Right cardiac atrium (tissue), 5 donors: ENCODE measurements around the gene CMIP. TPM values are rescaled to one million over a fixed set of nuclear protein-coding genes. Genes with fewer than 3 reads are reported as not detected.

Experiments used
- ATAC-seq, 2 donors: fragments of 200-7000 bp; cut with Tn5 transposase; one replicate each; pipeline versions ENCODE4 v1.8.0 to v1.9.1; 2020; ENCODE audit warnings: moderate library complexity in 2 of 2, mild to moderate bottlenecking in 1 of 2
- DNase-seq, 3 donors: peaks; one replicate each; pipeline ENCODE4 v3.0.0-alpha.2; 2020
- H3K27ac ChIP-seq: one replicate; pipeline ENCODE4 v1.5.1; 2013; ENCODE audit warnings: mild to moderate bottlenecking, low read length, control low read depth, moderate library complexity
- H3K27me3 ChIP-seq: one replicate; pipeline ENCODE4 v1.6.1; 2013; ENCODE audit not compliant: control insufficient read depth, insufficient read depth
- H3K4me1 ChIP-seq: one replicate; pipeline ENCODE4 v1.6.1; 2013; ENCODE audit warnings: low read length; ENCODE audit not compliant: control insufficient read depth, insufficient read depth
- H3K4me3 ChIP-seq: one replicate; pipeline ENCODE4 v1.5.1; 2013; ENCODE audit warnings: low read length, control low read depth
- H3K9me3 ChIP-seq: one replicate; pipeline ENCODE4 v1.6.1; 2013; ENCODE audit warnings: low read length; ENCODE audit not compliant: control insufficient read depth
- WGBS: extraction: QIAGEN DNeasy Blood & Tissue Kit; methylation state at CpG from one replicate; pipeline ENCODE4 v1.1.7; 2013; 5-methylcytosine and 5-hydroxymethylcytosine counted together
- intact Hi-C, 4 donors: fragments of 100-400 bp; cut with DNase I; formaldehyde crosslinking; loops; one replicate each; pipeline versions ENCODE4 v1.11.0 to v1.14.0; 2022 to 2023
- polyA plus RNA-seq: library from polyadenylated mRNA; stranded (reverse); fragments of 200-250 nt; gene quantifications from one replicate; pipeline ENCODE4 v1.2.3, GENCODE V29; 2013
- total RNA-seq, 4 donors: library from RNA; stranded (reverse); fragmentation: NEBNext Ultra II Directional; extraction: Animal tissue kit (Norgen Biotek cat#: 25700); gene quantifications; one replicate each; pipeline ENCODE4 v1.2.1, GENCODE V29; 2021
- donor health status: healthy with polysubstance abuse.
- donor health status: DM: no; HTN: yes; CAD: no.
- donor health status: DM: no; HTN: no; CAD: no.
- donor health status: DM: no; HTN: yes; CAD: no; lungs with severe emphysema.
- donor health status: DM: yes; HTN: yes; CAD: no.

Gene CMIP
- total and polyA plus RNA-seq, 5 donors = 9.0 to 29.0 (median 19.2) TPM

DNA sequence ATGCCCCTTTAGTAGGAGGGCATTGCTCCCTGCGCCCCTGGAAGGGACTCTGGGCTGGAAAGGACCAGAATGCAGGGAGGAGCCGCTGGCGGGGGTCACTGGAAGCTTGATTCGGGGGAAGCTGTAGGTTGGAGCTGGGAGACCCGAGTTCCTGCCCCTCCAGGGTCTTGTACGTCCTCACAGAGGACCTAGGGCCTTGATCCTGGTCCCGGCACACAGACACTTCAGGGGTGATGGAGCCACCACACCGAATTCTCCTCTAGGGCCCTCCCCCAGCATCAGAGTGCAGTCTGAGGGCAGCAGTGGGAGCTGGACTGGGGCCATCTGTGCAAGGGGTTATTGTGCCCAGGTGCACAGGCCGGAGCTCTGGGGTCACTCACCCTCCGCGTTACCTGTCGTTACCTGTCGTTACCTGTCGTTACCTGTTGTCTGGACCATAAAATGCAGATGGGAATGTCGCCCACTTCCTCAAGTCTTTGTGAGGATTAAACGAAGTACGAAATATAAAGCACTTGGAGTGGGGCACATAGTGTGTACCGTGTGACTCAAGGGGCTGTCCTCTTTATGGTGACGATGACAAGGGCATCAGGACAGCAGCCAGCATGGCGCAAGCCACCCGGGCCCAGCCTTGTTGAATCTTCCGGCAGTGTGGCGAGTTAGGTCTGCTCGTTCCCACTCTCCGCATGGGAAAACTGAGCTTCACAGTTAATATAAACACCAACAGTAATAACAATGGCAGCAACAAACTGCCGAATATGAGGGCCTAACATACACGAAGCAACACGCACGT is 48.6 kb downstream of the CMIP start:
- 81% methylated on average over 29 of the region's 29 CpGs for WGBS
- DNase-seq (peak in 1 of 3 donors; percentile 35), ATAC-seq (no peak)
- Histone ChIP-seq H3K27ac (peak overlapping the region; percentile 37), H3K9me3 (no peaks in the 10 kb centered on the region), H3K4me1 (peaks cover 16% of the 10 kb centered on the region), H3K4me3 (no peak overlapping the region), H3K27me3 (no peaks in the 10 kb centered on the region)
- intact Hi-C loops = no loop called here

DNA sequence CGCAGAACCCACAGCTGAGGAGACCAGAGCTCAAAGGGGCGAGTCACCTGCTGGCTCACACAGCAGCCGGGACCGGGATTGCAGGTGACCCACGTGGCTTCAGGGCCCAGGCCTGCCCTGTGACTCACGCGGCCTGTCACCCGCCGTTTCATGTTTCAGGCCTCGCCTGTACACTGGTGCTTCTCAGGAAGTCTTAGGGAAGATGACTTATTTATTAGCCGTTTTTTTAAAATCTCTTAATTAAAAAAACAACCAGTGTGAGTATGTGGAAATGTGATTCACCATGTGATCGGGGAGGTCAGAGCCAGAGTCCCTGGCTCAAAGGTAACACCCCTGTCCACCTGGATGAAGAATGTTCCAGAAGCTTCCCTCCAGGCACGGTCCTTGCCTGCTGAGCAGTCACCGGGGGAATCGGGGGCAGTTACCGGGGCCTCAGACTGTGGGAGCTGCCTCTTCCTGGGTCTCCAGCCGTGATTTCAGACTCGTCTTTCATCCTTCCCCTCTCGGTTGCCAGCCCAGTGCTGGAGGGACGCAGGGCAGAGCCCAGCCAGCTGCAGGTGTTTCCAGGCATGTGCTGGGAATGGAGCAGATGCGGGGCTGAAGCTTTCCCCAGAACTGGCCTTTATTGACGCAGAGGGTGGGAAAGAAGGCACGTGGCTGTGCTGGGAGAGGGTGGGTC is 49.3 kb downstream of the CMIP start:
- Histone ChIP-seq H3K4me3 (no peak overlapping the region), H3K9me3 (no peaks in the 10 kb centered on the region), H3K27ac (peak overlapping the region; percentile 37), H3K4me1 (peaks cover 16% of the 10 kb centered on the region), H3K27me3 (no peaks in the 10 kb centered on the region)
- DNase-seq (peak in 2 of 3 donors; percentile 57 to 69), ATAC-seq (peak in 1 of 2 donors; percentile 69)
- WGBS = 74% methylated on average over 23 of the region's 23 CpGs
- intact Hi-C loops = no loop called here

DNA sequence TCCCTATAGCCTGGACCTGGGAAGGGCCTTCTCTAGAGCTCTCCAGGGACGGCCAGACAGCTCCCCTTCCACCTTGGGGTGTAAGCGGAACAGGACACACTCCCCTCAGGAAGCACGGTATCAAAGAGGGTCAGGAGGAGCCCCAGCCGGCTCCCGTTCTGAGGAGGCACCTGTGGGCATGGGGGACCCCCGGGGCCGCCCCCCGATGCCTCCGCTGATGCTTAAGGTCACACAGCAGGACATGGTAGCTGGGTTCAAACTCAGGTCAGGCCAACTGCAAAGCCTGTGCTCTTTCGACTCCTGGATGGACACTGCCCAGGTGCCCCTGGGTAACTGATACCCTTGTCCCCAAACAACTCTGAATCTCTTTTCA is 49.8 kb downstream of the CMIP start:
- Histone ChIP-seq H3K9me3 (no peaks in the 10 kb centered on the region), H3K27ac (peak overlapping the region; percentile 5), H3K4me3 (no peak overlapping the region), H3K27me3 (no peaks in the 10 kb centered on the region), H3K4me1 (peaks cover 14% of the 10 kb centered on the region)
- intact Hi-C loops = no loop called here
- peak in 1 of 2 donors; percentile 2 for ATAC-seq
- WGBS = 77% methylated on average over 10 of the region's 10 CpGs
- peak in 2 of 3 donors; percentile 32 to 35 for DNase-seq

DNA sequence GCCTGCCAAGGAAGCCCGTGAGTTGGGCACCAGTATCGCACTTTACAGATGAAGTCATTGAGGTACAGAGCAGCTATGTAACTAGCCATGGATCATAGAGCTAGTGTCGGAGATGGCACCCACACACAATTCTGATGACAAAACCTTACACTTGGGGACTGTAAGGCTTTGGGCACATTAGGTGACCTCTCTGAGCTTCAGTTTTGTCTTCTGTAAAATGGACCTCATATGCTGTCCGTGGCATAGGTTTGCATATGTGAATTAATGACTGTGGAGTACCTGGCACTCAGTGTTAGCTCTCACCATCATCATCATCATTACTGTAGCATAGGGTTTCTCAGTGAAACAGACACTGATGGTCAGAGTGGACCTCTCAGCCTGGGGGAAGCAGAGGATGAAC is 50.3 kb downstream of the CMIP start:
- Histone ChIP-seq H3K27ac (peak overlapping the region; percentile 44), H3K4me3 (no peak overlapping the region), H3K27me3 (no peaks in the 10 kb centered on the region), H3K9me3 (no peaks in the 10 kb centered on the region), H3K4me1 (peaks cover 13% of the 10 kb centered on the region)
- no peak for DNase-seq
- 87% methylated on average over 4 of the region's 4 CpGs for WGBS
- intact Hi-C loops = no loop called here
- ATAC-seq = no peak

DNA sequence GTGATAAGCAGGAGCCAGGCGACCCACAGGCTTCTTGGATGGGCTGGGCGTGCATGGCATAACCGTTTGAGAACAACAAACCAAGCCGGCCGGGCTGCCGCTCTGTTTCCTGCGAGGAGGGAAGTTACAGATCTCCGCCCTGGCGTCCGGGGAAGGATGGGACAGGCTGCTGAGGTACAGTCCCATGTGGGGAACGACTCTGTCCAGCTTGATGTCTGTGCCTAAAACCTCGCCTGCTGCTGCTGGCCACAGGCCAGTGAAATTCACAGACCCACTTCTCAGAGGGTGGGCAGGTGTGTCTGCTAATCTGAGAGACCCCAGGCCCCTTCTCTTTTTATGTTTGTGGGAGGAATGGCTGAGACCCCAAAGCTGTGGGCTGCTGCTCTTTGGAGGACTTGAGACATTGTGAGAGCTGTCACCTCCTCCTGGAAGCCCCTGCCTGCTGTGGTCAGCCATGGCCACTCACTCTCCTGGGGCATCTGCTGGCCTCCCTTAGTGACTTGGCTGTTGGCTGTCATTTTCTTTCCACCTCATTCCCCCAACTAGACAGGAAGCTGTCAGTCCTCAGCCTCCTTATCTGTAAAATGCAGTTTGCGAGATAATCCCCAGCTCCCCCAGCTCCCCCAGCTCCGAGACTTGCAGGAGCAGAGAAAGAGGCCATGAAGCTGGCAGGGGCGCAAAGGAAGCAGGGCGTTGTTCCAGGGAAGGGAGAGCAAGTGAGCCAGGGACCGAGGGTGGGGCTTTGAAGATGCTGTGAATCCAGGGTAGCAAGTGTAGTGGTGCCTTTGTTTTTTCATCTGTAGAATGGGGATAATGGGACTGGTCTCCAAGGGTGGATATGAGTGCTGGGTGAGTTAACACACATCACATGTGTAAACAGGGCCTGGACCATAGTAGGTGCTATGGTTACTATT is 51.0 kb downstream of the CMIP start:
- ATAC-seq (peak; percentile 50 to 69), DNase-seq (peak; percentile 65 to 86 (median 81))
- Histone ChIP-seq H3K27ac (peak overlapping the region; percentile 44), H3K4me1 (peaks cover 13% of the 10 kb centered on the region), H3K4me3 (no peak overlapping the region), H3K27me3 (no peaks in the 10 kb centered on the region), H3K9me3 (no peaks in the 10 kb centered on the region)
- intact Hi-C loops = no loop called here
- WGBS = 39% methylated on average over 17 of the region's 17 CpGs

DNA sequence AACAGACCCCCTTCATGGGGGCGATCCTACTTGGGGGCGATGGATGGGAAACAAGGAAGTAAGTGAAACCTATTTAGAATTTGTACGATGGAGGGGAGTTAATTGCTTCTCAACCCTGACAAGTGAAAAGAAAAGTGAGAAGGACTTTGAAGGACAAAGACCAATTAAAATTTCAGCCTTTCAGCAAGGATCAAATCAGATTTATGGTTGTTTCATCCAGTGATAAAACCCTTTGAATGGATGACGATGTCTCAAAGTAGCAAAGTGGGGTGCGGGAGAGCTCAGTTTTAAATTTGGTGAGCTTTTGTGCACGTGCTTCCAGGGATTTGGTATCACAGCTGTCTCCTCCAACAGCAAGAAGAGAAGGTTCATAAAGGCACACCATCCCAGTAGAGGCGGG is 51.7 kb downstream of the CMIP start:
- Histone ChIP-seq H3K4me1 (peaks cover 13% of the 10 kb centered on the region), H3K27ac (no peak overlapping the region), H3K9me3 (no peaks in the 10 kb centered on the region), H3K4me3 (no peak overlapping the region), H3K27me3 (no peaks in the 10 kb centered on the region)
- intact Hi-C loops = no loop called here
- 86% methylated on average over 7 of the region's 7 CpGs for WGBS
- DNase-seq = no peak
- ATAC-seq = no peak

DNA sequence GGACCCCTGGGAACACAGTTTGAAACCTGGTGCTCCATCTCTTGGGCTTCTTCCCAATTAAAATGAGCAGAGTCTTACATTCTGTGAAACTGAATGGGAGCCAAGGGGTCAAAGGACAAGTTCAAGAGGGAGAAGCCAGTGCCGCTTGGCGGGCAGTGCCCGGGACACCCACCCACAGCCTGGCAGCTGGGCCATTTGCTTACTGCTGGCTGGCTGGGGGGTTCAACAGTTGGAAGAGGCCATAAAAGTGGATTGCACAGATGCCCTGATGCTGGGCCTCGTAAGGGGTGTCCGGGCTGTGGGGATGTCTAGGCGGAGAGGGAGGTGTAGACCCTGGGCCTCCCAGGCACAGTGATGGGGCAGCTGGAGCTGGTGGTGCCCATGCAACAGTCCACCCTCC is 52.1 kb downstream of the CMIP start:
- intact Hi-C loops = no loop called here
- 94% methylated on average over 6 of the region's 6 CpGs for WGBS
- H3K4me3 ChIP-seq = no peak overlapping the region
- no peaks in the 10 kb centered on the region for H3K9me3 ChIP-seq
- DNase-seq = peak in 2 of 3 donors; percentile 23 to 33
- H3K27me3 ChIP-seq = no peaks in the 10 kb centered on the region
- ATAC-seq = no peak
- H3K4me1 ChIP-seq = peaks cover 10% of the 10 kb centered on the region
- H3K27ac ChIP-seq = no peak overlapping the region

DNA sequence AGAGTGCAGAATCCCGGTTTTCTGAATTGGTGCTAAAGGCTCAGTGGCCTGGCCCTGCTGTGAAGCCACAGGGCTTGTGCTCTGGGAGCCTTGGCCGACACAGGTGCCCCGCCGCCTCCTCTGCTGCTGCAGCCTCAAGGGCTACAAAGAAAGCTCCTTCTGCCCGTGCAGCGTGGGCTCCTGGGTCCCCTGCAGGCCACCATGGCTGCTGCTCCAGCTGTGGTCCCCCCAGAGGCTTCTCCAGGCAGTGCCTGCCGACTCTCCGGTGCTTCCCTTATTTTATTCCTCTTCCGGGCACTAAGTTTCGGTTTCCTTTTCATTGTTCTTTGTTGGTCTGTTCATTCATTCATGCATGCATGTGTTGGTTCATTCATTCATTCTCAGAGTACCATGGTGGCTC is 53.1 kb downstream of the CMIP start:
- WGBS = 65% methylated on average over 10 of the region's 10 CpGs
- peak in 2 of 3 donors; percentile 59 to 60 for DNase-seq

DNA sequence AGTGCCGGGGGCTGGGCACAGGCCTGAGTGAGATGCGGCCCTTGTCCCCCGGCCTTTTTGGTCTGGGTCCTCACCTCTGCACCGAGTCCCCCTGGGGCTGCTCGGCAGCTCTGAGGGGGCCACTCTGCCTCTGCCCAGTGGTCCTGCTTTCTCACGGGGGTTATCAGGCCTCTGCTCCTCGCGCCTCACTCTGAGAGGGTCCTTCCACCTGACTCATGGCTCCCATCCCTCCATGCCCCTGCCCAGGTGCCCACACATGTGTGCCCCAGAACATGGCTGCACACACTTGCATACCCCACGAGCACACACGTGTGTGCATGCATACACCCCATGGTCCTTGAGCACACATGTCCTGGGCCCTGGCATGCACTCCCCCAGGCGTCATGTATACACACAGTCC is 53.7 kb downstream of the CMIP start:
- H3K4me1 ChIP-seq = peaks cover 10% of the 10 kb centered on the region
- H3K4me3 ChIP-seq = no peak overlapping the region
- intact Hi-C loops = no loop called here
- no peak overlapping the region for H3K27ac ChIP-seq
- H3K9me3 ChIP-seq = no peaks in the 10 kb centered on the region
- no peaks in the 10 kb centered on the region for H3K27me3 ChIP-seq
- DNase-seq (peak in 2 of 3 donors; percentile 38 to 51), ATAC-seq (no peak)
- WGBS = 92% methylated on average over 11 of the region's 11 CpGs

More for the DNA sequence above, 53.1 kb downstream of the CMIP start:
- ATAC-seq = no peak
- intact Hi-C loops = no loop called here
- no peaks in the 10 kb centered on the region for H3K9me3 ChIP-seq
- peaks cover 10% of the 10 kb centered on the region for H3K4me1 ChIP-seq
- H3K27ac ChIP-seq = no peak overlapping the region
- no peaks in the 10 kb centered on the region for H3K27me3 ChIP-seq
- H3K4me3 ChIP-seq = no peak overlapping the region

DNA sequence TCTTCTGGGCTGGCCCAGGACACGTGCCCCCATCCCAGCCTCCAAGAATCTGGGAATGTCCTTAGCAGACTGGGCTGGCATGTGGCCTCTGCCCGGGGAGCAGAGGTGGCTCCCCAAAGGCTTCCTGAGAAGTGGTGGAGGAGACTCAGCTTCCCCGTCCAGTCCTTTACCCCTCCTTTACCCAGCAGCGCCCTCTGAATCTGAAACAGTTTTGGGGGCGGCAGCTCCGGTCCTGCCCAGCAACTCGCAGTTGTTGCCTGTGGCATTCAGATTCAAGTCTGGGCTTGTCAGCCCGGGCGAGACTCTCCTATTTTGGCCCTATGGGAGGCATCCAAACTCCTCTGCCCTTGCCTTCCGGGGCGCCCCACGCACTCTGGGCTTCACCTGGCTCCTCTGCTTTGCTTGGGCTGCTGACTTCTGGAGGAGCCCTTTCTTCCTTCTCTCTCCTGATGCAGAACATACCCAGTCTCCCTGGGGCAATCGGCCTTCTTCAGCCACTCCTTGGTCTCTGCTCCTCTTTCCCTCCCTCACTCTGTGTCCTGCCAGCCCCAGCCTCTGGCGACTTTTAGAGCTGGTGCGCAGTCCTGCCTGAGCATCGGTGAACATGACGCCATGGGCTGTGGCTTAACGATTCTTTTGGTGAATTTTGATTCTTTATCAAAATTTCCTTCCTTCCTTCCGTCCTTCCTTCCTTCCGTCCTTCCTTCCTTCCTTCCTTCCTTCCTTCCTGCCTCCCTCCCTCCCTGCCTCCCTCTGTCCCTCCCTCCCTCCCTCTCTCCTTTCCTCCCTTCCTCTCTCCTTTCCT is 55.2 kb downstream of the CMIP start:
- DNase-seq (peak in 2 of 3 donors; percentile 32 to 41), ATAC-seq (no peak)
- Histone ChIP-seq H3K4me3 (no peak overlapping the region), H3K27ac (no peak overlapping the region), H3K9me3 (no peaks in the 10 kb centered on the region), H3K27me3 (no peaks in the 10 kb centered on the region), H3K4me1 (peaks cover 10% of the 10 kb centered on the region)
- intact Hi-C loops = no loop called here
- 83% methylated on average over 20 of the region's 20 CpGs for WGBS
